ENCODE data around the gene VSTM2L.

GRCh38 chr20:37899105-37900045 is 3.6 kb upstream of the VSTM2L start:
- TF ChIP-seq, protein P1, sequence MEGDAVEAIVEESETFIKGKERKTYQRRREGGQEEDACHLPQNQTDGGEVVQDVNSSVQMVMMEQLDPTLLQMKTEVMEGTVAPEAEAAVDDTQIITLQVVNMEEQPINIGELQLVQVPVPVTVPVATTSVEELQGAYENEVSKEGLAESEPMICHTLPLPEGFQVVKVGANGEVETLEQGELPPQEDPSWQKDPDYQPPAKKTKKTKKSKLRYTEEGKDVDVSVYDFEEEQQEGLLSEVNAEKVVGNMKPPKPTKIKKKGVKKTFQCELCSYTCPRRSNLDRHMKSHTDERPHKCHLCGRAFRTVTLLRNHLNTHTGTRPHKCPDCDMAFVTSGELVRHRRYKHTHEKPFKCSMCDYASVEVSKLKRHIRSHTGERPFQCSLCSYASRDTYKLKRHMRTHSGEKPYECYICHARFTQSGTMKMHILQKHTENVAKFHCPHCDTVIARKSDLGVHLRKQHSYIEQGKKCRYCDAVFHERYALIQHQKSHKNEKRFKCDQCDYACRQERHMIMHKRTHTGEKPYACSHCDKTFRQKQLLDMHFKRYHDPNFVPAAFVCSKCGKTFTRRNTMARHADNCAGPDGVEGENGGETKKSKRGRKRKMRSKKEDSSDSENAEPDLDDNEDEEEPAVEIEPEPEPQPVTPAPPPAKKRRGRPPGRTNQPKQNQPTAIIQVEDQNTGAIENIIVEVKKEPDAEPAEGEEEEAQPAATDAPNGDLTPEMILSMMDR (IDR thresholded peaks at IDR 0.05): no peak
- no peak for TF ChIP-seq POLR2A (IDR thresholded peaks at IDR 0.05)

All from body of pancreas (tissue), 4 donors.